DMS79 treated with DMSO at 0.1 percent for 48 hours (cell line): ENCODE results near the gene CDH4.
"Not testable (repeated sequence)": the region's sequence is repeated elsewhere in the genome, so short reads cannot be mapped to it uniquely, and the experiment has no call there.

Source experiments
- DNase-seq: peaks from one replicate; lab custom pipeline; 2025; lab: John Stamatoyannopoulos, UW

Gene CDH4

GRCh38 chr20:61846074-61846473 is 594.0 kb downstream of the CDH4 start:
- DNase-seq: no peak

- DNase-seq: no peak
Observed at GRCh38 chr20:61846741-61847419, 594.8 kb downstream of the CDH4 start.

GRCh38 chr20:61847420-61847748 is 595.3 kb downstream of the CDH4 start:
- DNase-seq: no peak

- DNase-seq: no peak
Observed at GRCh38 chr20:61847986-61848385, 595.9 kb downstream of the CDH4 start.

- DNase-seq: peak; percentile 12
Observed at GRCh38 chr20:61848851-61849250, 596.8 kb downstream of the CDH4 start.

- DNase-seq: no peak
Observed at GRCh38 chr20:61849376-61849775, 597.3 kb downstream of the CDH4 start.

GRCh38 chr20:61849822-61850221 is 597.8 kb downstream of the CDH4 start:
- no peak for DNase-seq

GRCh38 chr20:61850457-61850856 is 598.4 kb downstream of the CDH4 start:
- DNase-seq: no peak

GRCh38 chr20:61850926-61851900 is 599.2 kb downstream of the CDH4 start:
- DNase-seq: no peak

GRCh38 chr20:61852268-61853072 is 600.4 kb downstream of the CDH4 start:
- no peak for DNase-seq

- no peak for DNase-seq
Observed at GRCh38 chr20:61853073-61854005, 601.3 kb downstream of the CDH4 start.

- not testable (repeated sequence) for DNase-seq
Observed at GRCh38 chr20:61854538-61854937, 602.5 kb downstream of the CDH4 start.

- DNase-seq: no peak
Observed at GRCh38 chr20:61855286-61855685, 603.2 kb downstream of the CDH4 start.

GRCh38 chr20:61856626-61857413 is 604.8 kb downstream of the CDH4 start:
- DNase-seq: no peak

- DNase-seq: no peak
Observed at GRCh38 chr20:61857414-61857775, 605.3 kb downstream of the CDH4 start.

GRCh38 chr20:61857884-61858283 is 605.8 kb downstream of the CDH4 start:
- no peak for DNase-seq

GRCh38 chr20:61859767-61860166 is 607.7 kb downstream of the CDH4 start:
- no peak for DNase-seq

- no peak for DNase-seq
Observed at GRCh38 chr20:61860260-61860987, 608.4 kb downstream of the CDH4 start.

- no peak for DNase-seq
Observed at GRCh38 chr20:61861054-61861841, 609.2 kb downstream of the CDH4 start.
